WERI-Rb-1 (cell line): ENCODE measurements around the gene FAM240A.
"Not testable (repeated sequence)": the region's sequence is repeated elsewhere in the genome, so short reads cannot be mapped to it uniquely, and the experiment has no call there.

Experiments
- DNase-seq: peaks from one replicate; pipeline ENCODE4 v3.0.0-alpha.2; 2020
- H3K27ac ChIP-seq: fragments of 250-450 bp; sonication (Bioruptor Pico); 2 replicates; pipeline ENCODE4 v1.5.1; 2020; ENCODE audit warnings: mild to moderate bottlenecking, moderate library complexity
- H3K27me3 ChIP-seq: fragments of 250-450 bp; sonication (Bioruptor Pico); 2 replicates; pipeline ENCODE4 v1.5.1; 2021; ENCODE audit warnings: mild to moderate bottlenecking, low read depth, moderate library complexity; ENCODE audit not compliant: insufficient read depth, severe bottlenecking
- H3K36me3 ChIP-seq: fragments of 250-450 bp; sonication (Bioruptor Pico); 2 replicates; pipeline ENCODE4 v1.5.1; 2020; ENCODE audit warnings: mild to moderate bottlenecking, moderate library complexity
- H3K4me3 ChIP-seq: 2 replicates; pipeline ENCODE4 v1.5.1; 2011; ENCODE audit warnings: low read depth, mild to moderate bottlenecking, control low read depth, low read length
- H3K9me3 ChIP-seq: fragments of 250-450 bp; sonication (Bioruptor Pico); 2 replicates; pipeline ENCODE4 v1.5.1; 2021; ENCODE audit warnings: mild to moderate bottlenecking, moderate library complexity; ENCODE audit not compliant: severe bottlenecking
- CTCF ChIP-seq: IDR thresholded peaks from 2 replicates; pipeline ENCODE4 v1.5.1; 2011; ENCODE audit warnings: low read depth, mild to moderate bottlenecking, control low read depth, inconsistent platforms, low read length

FAM240A gene

GRCh38 chr3:46576879-46577278 is 35.4 kb upstream of the FAM240A start:
- Histone ChIP-seq H3K27ac (no peak overlapping the region), H3K27me3 (no peaks in the 10 kb centered on the region), H3K4me3 (no peak overlapping the region), H3K9me3 (no peaks in the 10 kb centered on the region), H3K36me3 (no peaks in the 10 kb centered on the region)
- DNase-seq, result no peak
- TF ChIP-seq CTCF, result no peak

GRCh38 chr3:46577580-46578249 is 34.6 kb upstream of the FAM240A start:
- H3K9me3 ChIP-seq, H3K4me3 ChIP-seq, H3K36me3 ChIP-seq, H3K27me3 ChIP-seq, H3K27ac ChIP-seq, DNase-seq: not testable (repeated sequence)

GRCh38 chr3:46578973-46579755 is 33.2 kb upstream of the FAM240A start:
- no peak for TF ChIP-seq CTCF
- Histone ChIP-seq H3K4me3 (no peak overlapping the region), H3K9me3 (no peaks in the 10 kb centered on the region), H3K27me3 (no peaks in the 10 kb centered on the region), H3K27ac (no peak overlapping the region), H3K36me3 (no peaks in the 10 kb centered on the region)
- no peak for DNase-seq

- H3K27me3 ChIP-seq, result no peaks in the 10 kb centered on the region
- H3K36me3 ChIP-seq, result no peaks in the 10 kb centered on the region
- no peak overlapping the region for H3K4me3 ChIP-seq
- TF ChIP-seq CTCF, result no peak
- H3K27ac ChIP-seq, result no peak overlapping the region
- no peaks in the 10 kb centered on the region for H3K9me3 ChIP-seq
- no peak for DNase-seq
These were observed 32.5 kb upstream of the FAM240A start for GRCh38 chr3:46579756-46580286.

DNA sequence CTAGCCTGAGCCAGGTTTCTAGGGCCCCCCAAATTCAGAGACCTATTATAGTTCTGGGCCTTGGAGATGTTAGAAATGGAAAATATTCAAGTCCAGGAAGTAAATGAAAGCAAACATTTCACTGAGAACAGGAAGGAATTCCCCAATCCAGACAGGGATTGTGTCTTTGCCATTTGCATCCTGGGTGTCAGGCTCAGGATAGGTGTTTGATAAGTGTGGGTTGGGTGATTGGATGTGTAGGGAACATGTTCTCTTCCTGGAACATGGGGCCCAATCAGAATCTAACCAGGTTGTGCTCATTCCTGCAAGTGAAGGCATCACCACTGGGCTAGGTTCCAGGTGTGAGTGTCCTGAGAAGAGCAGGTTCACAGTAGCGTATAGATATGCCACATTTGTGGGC is 31.6 kb upstream of the FAM240A start:
- Histone ChIP-seq H3K27me3 (no peaks in the 10 kb centered on the region), H3K27ac (no peak overlapping the region), H3K9me3 (no peaks in the 10 kb centered on the region), H3K36me3 (no peaks in the 10 kb centered on the region), H3K4me3 (no peak overlapping the region)
- no peak for DNase-seq
- no peak for TF ChIP-seq CTCF

- no peaks in the 10 kb centered on the region for H3K36me3 ChIP-seq
- no peak for DNase-seq
These were observed 27.5 kb upstream of the FAM240A start for GRCh38 chr3:46584598-46585467.

More at GRCh38 chr3:46584598-46585467, 27.5 kb upstream of the FAM240A start:
- H3K9me3 ChIP-seq, result no peaks in the 10 kb centered on the region
- no peak overlapping the region for H3K27ac ChIP-seq
- TF ChIP-seq CTCF, result no peak
- no peaks in the 10 kb centered on the region for H3K27me3 ChIP-seq
- H3K4me3 ChIP-seq, result no peak overlapping the region
